Spleen (tissue), 11 donors: ENCODE measurements around the gene NPRL2. TPM values are rescaled to one million over a fixed set of nuclear protein-coding genes. Genes with fewer than 3 reads are reported as not detected.
A peak's percentile ranks its signal among the peaks of the same experiment; 100 is the strongest.

Source experiments
- DNase-seq: peaks from one replicate; pipeline ENCODE4 v3.0.0-alpha.2; 2020
- H3K27ac ChIP-seq, 8 donors: fragments of 200-600 bp; sonication (generic) in 7 of 8; 1 replicate in 4 of 8; 2 replicates in 4 of 8; pipeline versions ENCODE4 v1.5.0 to v1.8.0; 2016 to 2021; ENCODE audit warnings: inconsistent platforms in 4 of 8, mild to moderate bottlenecking in 4 of 8, moderate library complexity in 1 of 8
- H3K27me3 ChIP-seq, 7 donors: fragments of 200-600 bp; sonication (generic) in 6 of 7; replicated peaks in 1 of 7; 1 replicate in 4 of 7; 2 replicates in 3 of 7; pipeline versions ENCODE4 v1.5.0 to v1.8.0; 2016 to 2021; ENCODE audit warnings: inconsistent platforms in 3 of 7, mild to moderate bottlenecking in 1 of 7
- H3K36me3 ChIP-seq, 6 donors: fragments of 200-600 bp; sonication (generic) in 5 of 6; 1 replicate in 4 of 6; 2 replicates in 2 of 6; pipeline versions ENCODE4 v1.5.0 to v1.8.0; 2016 to 2021; ENCODE audit warnings: inconsistent platforms in 2 of 6
- H3K4me1 ChIP-seq, 6 donors: fragments of 200-600 bp; sonication (generic) in 5 of 6; 1 replicate in 3 of 6; 2 replicates in 3 of 6; pipeline versions ENCODE4 v1.5.0 to v1.8.0; 2016 to 2021; ENCODE audit warnings: inconsistent platforms in 3 of 6
- H3K4me3 ChIP-seq, 8 donors: fragments of 200-600 bp; sonication (generic) in 7 of 8; 1 replicate in 4 of 8; 2 replicates in 4 of 8; pipeline versions ENCODE4 v1.5.0 to v1.8.0; 2016 to 2021; ENCODE audit warnings: inconsistent platforms in 4 of 8, mild to moderate bottlenecking in 4 of 8, moderate library complexity in 2 of 8
- H3K9me3 ChIP-seq, 8 donors: fragments of 200-600 bp; sonication (generic) in 7 of 8; 1 replicate in 4 of 8; 2 replicates in 4 of 8; pipeline versions ENCODE4 v1.5.0 to v1.8.0; 2016 to 2021; ENCODE audit warnings: inconsistent platforms in 4 of 8
- POLR2A ChIP-seq, 3 donors: fragments of 450-650 bp; IDR thresholded peaks; one replicate each; pipeline ENCODE4 v1.5.1; 2017; ENCODE audit warnings: antibody characterized with exemption in 3 of 3, mild to moderate bottlenecking in 1 of 3
- POLR2AphosphoS5 ChIP-seq, 3 donors: sonication (generic); formaldehyde crosslinking; IDR thresholded peaks; one replicate each; pipeline ENCODE4 v1.5.1; 2017; ENCODE audit warnings: antibody characterized with exemption in 3 of 3
- WGBS, 5 donors: extraction: QIAGEN DNeasy Blood & Tissue Kit in 3 of 5; methylation state at CpG; one replicate each; pipeline versions ENCODE4 v1.1.5 to v1.1.7; 2013 to 2018; 5-methylcytosine and 5-hydroxymethylcytosine counted together
- intact Hi-C: fragments of 100-400 bp; cut with DNase I; formaldehyde crosslinking; loops from one replicate; pipeline ENCODE4 v1.15.0; 2023; ENCODE audit warnings: low total_unique reads
- polyA plus RNA-seq, 3 donors: library from polyadenylated mRNA; stranded (reverse); fragments of 200-250 nt; gene quantifications; one replicate each; pipeline ENCODE4 v1.2.1, GENCODE V29; 2013
- total RNA-seq, 7 donors: library from RNA; depleted of rRNA in 3 of 7; stranded (reverse); fragments of >200 nt in 3 of 7; fragmentation: NEBNext Ultra II Directional in 4 of 7; extraction: Animal tissue kit (Norgen Biotek cat#: 25700) in 4 of 7; gene quantifications; one replicate each; pipeline versions ENCODE4 v1.1.0 to v1.2.1, GENCODE V29; 2016 to 2021
- TF ChIP-seq, protein P1 (sequence below), 11 experiments: fragments of 200-600 bp in 7 of 11; fragments of 450-650 bp in 4 of 11; sonication (generic) in 4 of 11; IDR thresholded peaks in 8 of 11; conservative IDR thresholded peaks in 3 of 11; 1 replicate in 7 of 11; 2 replicates in 4 of 11; pipeline versions ENCODE4 v1.4.0 to v1.8.0; 2016 to 2021; ENCODE audit warnings: antibody characterized with exemption in 11 of 11, inconsistent platforms in 4 of 11, mild to moderate bottlenecking in 1 of 11
- donor health status: healthy with polysubstance abuse.
- donor health status: DM: no; HTN: no; CAD: no; lungs with moderate emphysema.
- donor health status: DM: no; HTN: no; CAD: no.
- donor health status: Bipolar disorder and iron deficiency.
- donor health status: healthy.
- donor health status: DM: no; HTN: no; CAD: no.
- donor health status: DM: yes; HTN: yes; CAD: no.

NPRL2 gene
- total and polyA plus RNA-seq, 10 donors = 17.8 to 31.2 (median 22.9) TPM

DNA sequence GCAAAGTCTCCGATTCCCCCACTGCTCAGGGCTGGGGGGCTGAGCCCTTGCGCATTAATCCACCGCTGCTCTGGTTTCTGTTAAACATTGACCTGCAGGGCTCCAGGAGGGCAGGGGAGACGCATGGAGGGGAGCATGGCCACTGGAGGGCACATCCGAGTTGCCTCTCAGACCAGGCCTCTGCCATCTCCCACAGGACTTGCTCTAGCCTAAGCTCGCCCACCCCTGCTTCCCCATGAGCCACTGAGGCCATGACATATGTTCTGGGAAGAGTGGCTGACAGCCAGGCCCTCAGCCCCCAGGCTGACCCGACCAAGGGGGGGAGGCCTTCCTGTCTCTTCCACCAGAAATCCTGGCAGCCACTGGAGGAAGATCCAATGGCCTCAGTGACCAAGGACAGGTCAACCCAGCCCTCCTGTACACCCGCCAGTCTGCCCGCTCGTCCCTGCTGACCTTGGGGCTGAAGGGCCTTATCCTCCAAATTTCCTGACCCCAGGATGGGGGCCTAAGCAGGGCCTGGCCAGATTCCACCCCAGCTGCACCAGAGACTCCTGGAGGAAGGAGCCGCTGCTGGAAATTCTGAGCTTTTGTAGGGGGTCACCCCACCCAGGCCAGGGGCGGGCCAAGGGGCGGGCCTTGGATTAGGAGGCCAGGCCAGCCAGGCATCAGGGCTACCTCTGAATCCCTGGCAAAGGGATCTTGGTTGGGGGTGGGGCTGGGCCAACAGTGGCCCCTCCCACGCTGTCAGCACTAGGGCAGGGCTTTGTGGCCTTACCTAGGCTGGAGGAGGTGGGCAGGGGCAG, 47.4 kb downstream of the NPRL2 start, which contains the start of gene HYAL1:
TSS of gene HYAL1 (minus strand) at position 562 of the 803 bp plus-strand sequence. CDS start 618 bp downstream, outside the sequence.
- peak; percentile 91 for DNase-seq
- 38 to 73% (median 56%) methylated on average over 9 to 14 of the region's 14 CpGs for WGBS, 5 donors
- intact Hi-C loops = no loop called here

GRCh38 chr3:50302095-50303012, 48.2 kb downstream of the NPRL2 start:
- peak; percentile 79 for DNase-seq
- peaks cover 0 to 5% (median 0%) of the 10 kb centered on the region in 6 donors for H3K36me3 ChIP-seq
- peaks cover 0 to 1% (median 0%) of the 10 kb centered on the region in 8 donors for H3K9me3 ChIP-seq
- no peaks in the 10 kb centered on the region for H3K27me3 ChIP-seq
- peak overlapping the region; percentile 6 to 90 (median 34) for H3K4me3 ChIP-seq
- intact Hi-C loops = no loop called here
- WGBS, 5 donors = 71 to 83% (median 78%) methylated on average over 24 to 32 of the region's 32 CpGs
- H3K27ac ChIP-seq = peak overlapping the region; percentile 2 to 98 (median 94)
- peaks cover 18 to 79% (median 45%) of the 10 kb centered on the region in 6 donors for H3K4me1 ChIP-seq
- TF ChIP-seq POLR2AphosphoS5 (IDR thresholded peaks at IDR 0.05) (peak; percentile 18 to 69 (median 22)), POLR2A (IDR thresholded peaks at IDR 0.05) (no peak)
- TF ChIP-seq, protein P1, sequence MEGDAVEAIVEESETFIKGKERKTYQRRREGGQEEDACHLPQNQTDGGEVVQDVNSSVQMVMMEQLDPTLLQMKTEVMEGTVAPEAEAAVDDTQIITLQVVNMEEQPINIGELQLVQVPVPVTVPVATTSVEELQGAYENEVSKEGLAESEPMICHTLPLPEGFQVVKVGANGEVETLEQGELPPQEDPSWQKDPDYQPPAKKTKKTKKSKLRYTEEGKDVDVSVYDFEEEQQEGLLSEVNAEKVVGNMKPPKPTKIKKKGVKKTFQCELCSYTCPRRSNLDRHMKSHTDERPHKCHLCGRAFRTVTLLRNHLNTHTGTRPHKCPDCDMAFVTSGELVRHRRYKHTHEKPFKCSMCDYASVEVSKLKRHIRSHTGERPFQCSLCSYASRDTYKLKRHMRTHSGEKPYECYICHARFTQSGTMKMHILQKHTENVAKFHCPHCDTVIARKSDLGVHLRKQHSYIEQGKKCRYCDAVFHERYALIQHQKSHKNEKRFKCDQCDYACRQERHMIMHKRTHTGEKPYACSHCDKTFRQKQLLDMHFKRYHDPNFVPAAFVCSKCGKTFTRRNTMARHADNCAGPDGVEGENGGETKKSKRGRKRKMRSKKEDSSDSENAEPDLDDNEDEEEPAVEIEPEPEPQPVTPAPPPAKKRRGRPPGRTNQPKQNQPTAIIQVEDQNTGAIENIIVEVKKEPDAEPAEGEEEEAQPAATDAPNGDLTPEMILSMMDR (IDR thresholded peaks at IDR 0.05 in 8 of 11, conservative IDR thresholded peaks at IDR 0.05 in 3 of 11) = no peak

More for the DNA sequence above, 47.4 kb downstream of the NPRL2 start, which contains the start of gene HYAL1:
- Histone ChIP-seq H3K27me3 (no peaks in the 10 kb centered on the region), H3K9me3 (peaks cover 0 to 10% (median 5%) of the 10 kb centered on the region in 8 donors), H3K27ac (peak within 1 kb of the TSS; percentile 2 to 98 (median 94)), H3K36me3 (peaks cover 0 to 8% (median 0%) of the 10 kb centered on the region in 6 donors), H3K4me3 (peak within 1 kb of the TSS; percentile 6 to 90 (median 34)), H3K4me1 (peaks cover 14 to 70% (median 38%) of the 10 kb centered on the region in 6 donors)
- TF ChIP-seq, protein P1 (IDR thresholded peaks at IDR 0.05 in 8 of 11, conservative IDR thresholded peaks at IDR 0.05 in 3 of 11) = peak in 1 of 11 experiments; percentile 34
- TF ChIP-seq POLR2A (IDR thresholded peaks at IDR 0.05) = no peak
- peak; percentile 86 to 88 (median 86) for TF ChIP-seq POLR2AphosphoS5 (IDR thresholded peaks at IDR 0.05)

- Histone ChIP-seq H3K4me1 (peaks cover 18 to 75% (median 47%) of the 10 kb centered on the region in 6 donors), H3K9me3 (no peaks in the 10 kb centered on the region), H3K4me3 (peak overlapping the region in 6 of 8 donors; percentile 27 to 90 (median 59)), H3K27ac (peak overlapping the region; percentile 31 to 98 (median 94)), H3K27me3 (no peaks in the 10 kb centered on the region), H3K36me3 (peaks cover 0 to 10% (median 0%) of the 10 kb centered on the region in 6 donors)
- DNase-seq = peak; percentile 80
- TF ChIP-seq, protein P1 (IDR thresholded peaks at IDR 0.05 in 8 of 11, conservative IDR thresholded peaks at IDR 0.05 in 3 of 11) = no peak
- TF ChIP-seq POLR2AphosphoS5 (IDR thresholded peaks at IDR 0.05) (no peak), POLR2A (IDR thresholded peaks at IDR 0.05) (no peak)
- WGBS, 5 donors = 61 to 87% (median 79%) methylated on average over 6 of the region's 6 CpGs
- intact Hi-C loops = no loop called here
Measured at GRCh38 chr3:50300681-50301254, 49.8 kb downstream of the NPRL2 start.
